ENCODE measurements around the gene TSGA10IP. TPM values are rescaled to one million over a fixed set of nuclear protein-coding genes. Genes with fewer than 3 reads are reported as not detected.
A peak's percentile ranks its signal among the peaks of the same experiment; 100 is the strongest.

Gene TSGA10IP
- total and polyA plus RNA-seq, 7 experiments from 2014 or later: 0.64 TPM; not detected in 6

DNA sequence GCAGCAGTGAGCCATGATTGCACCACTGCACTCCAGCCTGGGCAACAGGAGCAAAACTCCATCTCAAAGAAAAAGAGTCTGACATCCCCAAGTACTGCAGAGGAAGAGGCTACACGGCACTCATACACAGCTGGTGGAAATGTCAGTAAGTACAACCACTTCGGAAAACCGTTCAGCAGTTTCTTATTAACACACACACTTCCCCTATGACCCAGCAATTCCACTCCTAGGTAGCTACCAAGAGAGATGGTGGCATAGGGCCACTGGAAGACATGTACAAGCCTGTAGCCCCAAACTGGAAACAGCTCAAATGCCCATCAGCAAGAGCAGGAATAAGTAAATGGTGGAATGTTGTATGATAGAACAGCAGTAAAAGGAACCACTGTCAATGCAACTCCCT is 22.7 kb upstream of the TSGA10IP start:
- H3K4me3 Mint-ChIP-seq: peak overlapping the region in 8 of 10 donors; percentile 7 to 74 (median 24)
- POLR2A ChIA-PET: interaction anchor here (0.8 to 5.7 kb wide), 6 partner anchors 8 to 37 kb away, joined by 3 to 54 read pairs (median 4); partner anchors contain the start of genes CCDC85B, FIBP and FOSL1
- no peaks in the 10 kb centered on the region for H3K9me3 Mint-ChIP-seq

DNA sequence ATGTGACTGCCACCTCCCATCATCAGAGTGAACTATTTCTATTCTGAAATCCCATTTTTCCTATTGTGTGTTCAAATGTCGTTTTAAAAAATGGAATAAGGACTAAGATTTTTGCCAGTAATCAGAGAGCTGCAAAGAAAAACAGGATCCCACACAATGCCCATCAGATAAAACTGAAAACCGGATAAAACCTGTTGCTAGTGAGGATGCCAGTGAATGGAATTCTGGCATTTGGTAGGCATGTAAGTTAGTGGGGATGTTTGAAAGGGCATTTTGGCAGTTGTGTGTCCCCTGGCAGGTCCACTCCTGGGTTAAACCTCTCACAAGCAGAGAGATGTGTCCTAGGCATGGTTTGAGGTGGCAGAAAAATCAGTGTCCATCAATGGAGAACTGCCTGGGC is 19.9 kb upstream of the TSGA10IP start:
- DNase-seq (no peak), ATAC-seq (no peak)
- Mint-ChIP-seq H3K4me1 (peaks cover 28 to 49% (median 40%) of the 10 kb centered on the region in 7 donors), H3K9me3 (no peaks in the 10 kb centered on the region), H3K4me3 (peak overlapping the region in 1 of 10 donors; percentile 36), H3K27ac (peak overlapping the region in 6 of 9 donors; percentile 28 to 63 (median 48)), H3K27me3 (no peaks in the 10 kb centered on the region), H3K36me3 (peaks cover 4 to 15% (median 12%) of the 10 kb centered on the region in 5 donors)
- Histone ChIP-seq H3K27me3 (ENCODE audit: control insufficient read depth in 2 of 2, insufficient read depth in 2 of 2, low read length in 2 of 2) (no peaks in the 10 kb centered on the region), H3K9me3 (ENCODE audit: control insufficient read depth in 2 of 3, low read length in 3 of 3) (no peaks in the 10 kb centered on the region), H3K4me1 (ENCODE audit: control insufficient read depth in 2 of 2, insufficient read depth in 2 of 2, low read length in 2 of 2) (peaks cover 28 to 30% of the 10 kb centered on the region in 2 donors), H3K36me3 (ENCODE audit: control insufficient read depth in 2 of 3, insufficient read depth in 3 of 3, low read length in 3 of 3) (peaks cover 0 to 37% (median 4%) of the 10 kb centered on the region in 3 experiments), H3K4me3 (ENCODE audit: low read length) (no peak overlapping the region), H3K27ac (ENCODE audit: low read depth, low read length) (no peak overlapping the region)
- ChIA-PET CTCF (interaction anchor here (0.7 to 1.8 kb wide), 3 partner anchors 35 to 239 kb away, joined by 3 to 5 read pairs (median 3); partner anchors contain the start of gene CCDC85B), POLR2A (interaction anchor here (0.6 to 1.4 kb wide), 2 partner anchors 32 to 586 kb away, joined by 3 to 6 read pairs; no protein-coding TSS in a partner anchor)
- intact Hi-C loops (cut with micrococcal nuclease): no loop called here

More for the DNA sequence above, 22.7 kb upstream of the TSGA10IP start:
- DNase-seq: no peak
- Histone ChIP-seq H3K4me1 (ENCODE audit: control insufficient read depth in 2 of 2, insufficient read depth in 2 of 2, low read length in 2 of 2) (peaks cover 22 to 26% of the 10 kb centered on the region in 2 donors), H3K4me3 (ENCODE audit: low read length) (no peak overlapping the region), H3K27me3 (ENCODE audit: control insufficient read depth in 2 of 2, insufficient read depth in 2 of 2, low read length in 2 of 2) (no peaks in the 10 kb centered on the region), H3K27ac (ENCODE audit: low read depth, low read length) (no peak overlapping the region), H3K9me3 (ENCODE audit: control insufficient read depth in 2 of 3, low read length in 3 of 3) (no peaks in the 10 kb centered on the region), H3K36me3 (ENCODE audit: control insufficient read depth in 2 of 3, insufficient read depth in 3 of 3, low read length in 3 of 3) (peaks cover 0 to 38% (median 4%) of the 10 kb centered on the region in 3 experiments)
- peaks cover 4 to 17% (median 13%) of the 10 kb centered on the region in 5 donors for H3K36me3 Mint-ChIP-seq
- H3K27me3 Mint-ChIP-seq: no peaks in the 10 kb centered on the region
- no peak for ATAC-seq
- H3K27ac Mint-ChIP-seq: peak overlapping the region in 8 of 9 donors; percentile 2 to 82 (median 47)
- CTCF ChIA-PET: interaction anchor here (0.9 to 1.0 kb wide), 2 partner anchors 13 to 38 kb away, joined by 3 to 4 read pairs; no protein-coding TSS in a partner anchor
- peaks cover 20 to 41% (median 24%) of the 10 kb centered on the region in 7 donors for H3K4me1 Mint-ChIP-seq
- intact Hi-C loops (cut with micrococcal nuclease): no loop called here

DNA sequence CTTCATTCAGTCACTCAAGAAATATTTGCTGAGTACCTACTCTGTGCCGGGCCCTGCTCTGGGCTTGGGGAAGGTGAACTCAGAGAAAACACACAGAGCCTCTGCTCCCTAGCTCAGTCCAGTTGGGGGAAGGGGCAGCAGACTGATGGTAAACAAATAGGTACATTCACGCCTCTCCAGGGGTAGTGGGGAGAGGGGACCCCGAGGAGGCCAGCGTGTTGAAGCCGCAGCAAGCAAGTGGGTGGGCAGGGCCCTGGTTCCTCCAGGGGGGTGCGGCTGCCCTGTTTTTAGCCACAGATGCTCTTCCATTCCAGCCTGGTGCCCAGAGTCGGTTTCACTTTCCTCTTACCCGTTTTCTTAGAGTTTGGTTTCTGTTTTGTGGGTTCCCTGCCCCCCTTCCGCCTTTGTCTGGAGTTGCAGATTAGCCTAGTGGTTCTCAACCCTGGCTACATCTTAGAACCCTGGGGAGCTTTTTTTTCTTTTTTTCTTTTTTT is 17.3 kb upstream of the TSGA10IP start:
- peak; percentile 96 for ATAC-seq
- H3K27me3 Mint-ChIP-seq: no peaks in the 10 kb centered on the region
- DNase-seq: peak in 8 of 9 donors; percentile 64 to 86 (median 80)
- H3K36me3 Mint-ChIP-seq: peaks cover 0 to 5% (median 4%) of the 10 kb centered on the region in 5 donors
- Histone ChIP-seq H3K4me1 (ENCODE audit: control insufficient read depth in 2 of 2, insufficient read depth in 2 of 2, low read length in 2 of 2) (peaks cover 20 to 30% of the 10 kb centered on the region in 2 donors), H3K27ac (ENCODE audit: low read depth, low read length) (peak overlapping the region; percentile 81), H3K27me3 (ENCODE audit: control insufficient read depth in 2 of 2, insufficient read depth in 2 of 2, low read length in 2 of 2) (no peaks in the 10 kb centered on the region), H3K36me3 (ENCODE audit: control insufficient read depth in 2 of 3, insufficient read depth in 3 of 3, low read length in 3 of 3) (peaks cover 0 to 12% (median 0%) of the 10 kb centered on the region in 3 experiments), H3K9me3 (ENCODE audit: control insufficient read depth in 2 of 3, low read length in 3 of 3) (no peaks in the 10 kb centered on the region), H3K4me3 (ENCODE audit: low read length) (peak overlapping the region; percentile 78)
- peaks cover 31 to 47% (median 36%) of the 10 kb centered on the region in 7 donors for H3K4me1 Mint-ChIP-seq
- no peaks in the 10 kb centered on the region for H3K9me3 Mint-ChIP-seq
- H3K4me3 Mint-ChIP-seq: peak overlapping the region; percentile 74 to 89 (median 81)
- H3K27ac Mint-ChIP-seq: peak overlapping the region; percentile 92 to 98 (median 96)
- intact Hi-C loops (cut with micrococcal nuclease): loop anchor here (1.0 to 2.0 kb wide), 8 partner anchors 9 to 69 kb away; partner anchors contain the start of genes C11orf68 (in 2 of the 2), DRAP1 (in 2 of the 2), SART1 (in 2 of the 2) and CCDC85B (in 1 of the 2)
- POLR2A ChIA-PET: interaction anchor here (0.6 to 2.8 kb wide), 15 partner anchors 10 to 1108 kb away, joined by 3 to 32 read pairs (median 4); partner anchors contain the start of genes CCDC85B, FIBP, KAT5 and SART1
- CTCF ChIA-PET: interaction anchor here (1.2 to 1.7 kb wide), 4 partner anchors 37 to 43 kb away, joined by 3 to 7 read pairs (median 4); partner anchors contain the start of genes CCDC85B and FIBP

DNA sequence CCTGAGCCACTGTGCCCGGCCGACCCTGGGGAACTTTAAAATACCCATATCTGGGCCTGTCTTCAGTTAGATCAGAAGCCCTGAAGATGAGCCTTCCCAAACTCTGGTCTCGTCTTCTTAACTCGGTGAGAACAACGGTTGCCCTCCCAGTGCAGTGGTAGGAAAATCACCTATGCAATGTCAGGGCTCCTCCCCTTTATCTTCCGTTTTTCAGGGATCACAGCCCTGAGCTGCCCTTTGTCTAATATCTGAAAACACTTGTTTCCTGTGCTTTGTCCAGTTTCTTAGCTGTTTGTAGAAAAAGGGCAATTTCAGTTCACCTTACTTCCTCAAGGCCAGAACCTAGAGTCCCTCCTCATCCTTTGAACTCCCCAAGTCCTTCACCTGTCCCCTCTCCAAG is 16.6 kb upstream of the TSGA10IP start:
- H3K27ac Mint-ChIP-seq: peak overlapping the region; percentile 92 to 98 (median 96)

DNA sequence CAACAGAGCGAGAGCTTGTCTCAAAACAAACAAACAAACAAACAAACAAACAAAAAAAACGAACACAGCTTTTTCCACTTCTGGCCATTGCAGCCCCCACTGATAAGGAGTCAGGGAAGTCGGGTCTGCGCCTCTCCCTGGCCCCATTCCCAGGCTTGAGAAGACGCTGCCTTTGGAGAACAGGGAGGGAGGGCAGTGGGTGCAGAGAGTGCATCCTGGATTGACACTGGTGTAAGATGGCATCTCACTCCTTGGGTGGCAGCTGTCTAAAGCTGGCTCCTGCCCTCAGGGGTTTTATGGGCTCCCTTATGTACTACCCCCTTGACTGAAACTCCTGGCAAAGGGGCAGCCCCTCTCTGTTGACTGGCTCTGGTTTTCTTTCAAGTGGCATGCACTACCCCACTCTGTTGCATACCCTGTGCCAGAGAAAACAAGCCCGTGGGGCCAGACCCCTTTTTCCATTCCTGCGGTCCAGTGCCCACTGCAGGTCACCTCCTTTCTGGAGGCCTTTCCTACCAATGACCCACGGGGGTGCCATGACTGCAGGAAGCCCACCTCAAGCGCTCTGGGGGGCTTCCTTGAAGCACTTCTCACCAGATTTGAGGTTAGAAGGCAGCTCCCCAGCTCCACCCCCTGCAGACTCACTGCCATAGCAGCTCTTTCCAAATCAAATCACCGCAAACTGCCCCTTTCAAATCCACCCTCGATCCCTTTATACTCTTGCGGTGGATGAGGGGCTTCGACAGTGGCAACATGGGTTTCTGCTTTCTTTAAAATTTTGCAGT is 13.3 kb upstream of the TSGA10IP start:
- DNase-seq (no peak), ATAC-seq (no peak)
- H3K27me3 ChIP-seq (ENCODE audit: control insufficient read depth in 2 of 2, insufficient read depth in 2 of 2, low read length in 2 of 2): no peaks in the 10 kb centered on the region
- peak overlapping the region in 5 of 9 donors; percentile 10 to 77 (median 61) for H3K27ac Mint-ChIP-seq
- no peak overlapping the region for H3K4me3 Mint-ChIP-seq
- H3K27ac ChIP-seq (ENCODE audit: low read depth, low read length): no peak overlapping the region
- H3K9me3 ChIP-seq (ENCODE audit: control insufficient read depth in 2 of 3, low read length in 3 of 3): no peaks in the 10 kb centered on the region
- peaks cover 20 to 29% of the 10 kb centered on the region in 2 donors for H3K4me1 ChIP-seq (ENCODE audit: control insufficient read depth in 2 of 2, insufficient read depth in 2 of 2, low read length in 2 of 2)
- H3K36me3 Mint-ChIP-seq: peaks cover 0 to 1% (median 0%) of the 10 kb centered on the region in 5 donors
- peaks cover 26 to 40% (median 30%) of the 10 kb centered on the region in 7 donors for H3K4me1 Mint-ChIP-seq
- H3K9me3 Mint-ChIP-seq: no peaks in the 10 kb centered on the region
- H3K4me3 ChIP-seq (ENCODE audit: low read length): no peak overlapping the region
- intact Hi-C loops (cut with micrococcal nuclease): no loop called here
- POLR2A ChIA-PET: interaction anchor here (0.8 to 2.9 kb wide), 5 partner anchors 10 to 72 kb away, joined by 3 to 15 read pairs (median 6); partner anchors contain the start of genes CCDC85B, FIBP and MUS81
- H3K36me3 ChIP-seq (ENCODE audit: control insufficient read depth in 2 of 3, insufficient read depth in 3 of 3, low read length in 3 of 3): no peaks in the 10 kb centered on the region
- CTCF ChIA-PET: interaction anchor here (0.5 to 1.8 kb wide), 3 partner anchors 47 to 139 kb away, joined by 3 to 6 read pairs (median 6); no protein-coding TSS in a partner anchor
- H3K27me3 Mint-ChIP-seq: no peaks in the 10 kb centered on the region

More for the DNA sequence above, 16.6 kb upstream of the TSGA10IP start:
- Mint-ChIP-seq H3K4me3 (peak overlapping the region; percentile 74 to 89 (median 80)), H3K4me1 (peaks cover 30 to 47% (median 32%) of the 10 kb centered on the region in 7 donors), H3K9me3 (no peaks in the 10 kb centered on the region), H3K36me3 (peaks cover 0 to 1% (median 0%) of the 10 kb centered on the region in 5 donors), H3K27me3 (no peaks in the 10 kb centered on the region)
- H3K9me3 ChIP-seq (ENCODE audit: control insufficient read depth in 2 of 3, low read length in 3 of 3): no peaks in the 10 kb centered on the region
- CTCF ChIA-PET: interaction anchor here (1.2 to 1.7 kb wide), 4 partner anchors 38 to 44 kb away, joined by 3 to 7 read pairs (median 4); partner anchors contain the start of genes CCDC85B and FIBP
- intact Hi-C loops (cut with micrococcal nuclease): loop anchor here (1.0 to 2.0 kb wide), 8 partner anchors 9 to 70 kb away; partner anchors contain the start of genes C11orf68 (in 2 of the 2), DRAP1 (in 2 of the 2), SART1 (in 2 of the 2) and CCDC85B (in 1 of the 2)
- peaks cover 20 to 30% of the 10 kb centered on the region in 2 donors for H3K4me1 ChIP-seq (ENCODE audit: control insufficient read depth in 2 of 2, insufficient read depth in 2 of 2, low read length in 2 of 2)
- POLR2A ChIA-PET: interaction anchor here (1.0 to 2.8 kb wide), 11 partner anchors 11 to 217 kb away, joined by 3 to 32 read pairs (median 5); partner anchors contain the start of genes CCDC85B, FIBP, KAT5 and SART1
- H3K4me3 ChIP-seq (ENCODE audit: low read length): no peak overlapping the region
- H3K36me3 ChIP-seq (ENCODE audit: control insufficient read depth in 2 of 3, insufficient read depth in 3 of 3, low read length in 3 of 3): peaks cover 0 to 9% (median 0%) of the 10 kb centered on the region in 3 experiments
- H3K27me3 ChIP-seq (ENCODE audit: control insufficient read depth in 2 of 2, insufficient read depth in 2 of 2, low read length in 2 of 2): no peaks in the 10 kb centered on the region
- DNase-seq (no peak), ATAC-seq (no peak)
- H3K27ac ChIP-seq (ENCODE audit: low read depth, low read length): peak overlapping the region; percentile 81

Measured in naive thymus-derived CD4-positive, alpha-beta T cell (primary cell).